Left renal cortex interstitium (tissue), 4 donors: ENCODE data around the gene ITIH5. TPM values are rescaled to one million over a fixed set of nuclear protein-coding genes. Genes with fewer than 3 reads are reported as not detected.

Experiments used
- DNase-seq, 4 donors: peaks; one replicate each; pipeline ENCODE4 v3.0.0-alpha.2; 2013; ENCODE audit warnings: low read depth in 4 of 4, low spot score in 2 of 4, missing footprints in 1 of 4
- polyA plus RNA-seq, 4 donors: library from polyadenylated mRNA; unstranded; fragments of 120-200 nt; gene quantifications; one replicate each; pipeline ENCODE4 v1.2.1, GENCODE V29; 2013; ENCODE audit not compliant: insufficient read length in 4 of 4

ITIH5 gene
- polyA plus RNA-seq, 4 donors = 19.7 to 24.6 (median 22.5) TPM

GRCh38 chr10:7590271-7590670 lies 76.5 kb downstream of the ITIH5 start:
- no peak for DNase-seq

GRCh38 chr10:7589748-7590147 lies 77.0 kb downstream of the ITIH5 start:
- DNase-seq = no peak

- DNase-seq = no peak
These were observed 78.9 kb downstream of the ITIH5 start for GRCh38 chr10:7587865-7588188.

- DNase-seq = no peak
These were observed 79.5 kb downstream of the ITIH5 start for GRCh38 chr10:7587168-7587864.

GRCh38 chr10:7585228-7585627 lies 81.5 kb downstream of the ITIH5 start:
- DNase-seq = no peak

- DNase-seq = no peak
These were observed 83.1 kb downstream of the ITIH5 start for GRCh38 chr10:7583626-7584025.

- DNase-seq = no peak
These were observed 86.2 kb downstream of the ITIH5 start for GRCh38 chr10:7580520-7580919.

- DNase-seq = no peak
These were observed 87.1 kb downstream of the ITIH5 start for GRCh38 chr10:7579681-7580080.

- DNase-seq = no peak
These were observed 89.2 kb downstream of the ITIH5 start for GRCh38 chr10:7577579-7577978.

- DNase-seq = no peak
These were observed 89.6 kb downstream of the ITIH5 start for GRCh38 chr10:7577176-7577575.

- no peak for DNase-seq
These were observed 90.4 kb downstream of the ITIH5 start for GRCh38 chr10:7576340-7576739.

- DNase-seq = no peak
These were observed 94.4 kb downstream of the ITIH5 start for GRCh38 chr10:7572391-7572790.

GRCh38 chr10:7571981-7572380 lies 94.8 kb downstream of the ITIH5 start:
- no peak for DNase-seq

- no peak for DNase-seq
These were observed 98.7 kb downstream of the ITIH5 start for GRCh38 chr10:7567911-7568620.

GRCh38 chr10:7566891-7567290 lies 99.9 kb downstream of the ITIH5 start:
- DNase-seq = no peak

GRCh38 chr10:7565871-7566270 lies 100.9 kb downstream of the ITIH5 start:
- DNase-seq = no peak

GRCh38 chr10:7563770-7564169 lies 103.0 kb downstream of the ITIH5 start:
- DNase-seq = no peak

GRCh38 chr10:7563368-7563767 lies 103.4 kb downstream of the ITIH5 start:
- no peak for DNase-seq

- no peak for DNase-seq
These were observed 104.8 kb downstream of the ITIH5 start for GRCh38 chr10:7561985-7562384.

- no peak for DNase-seq
These were observed 105.4 kb downstream of the ITIH5 start for GRCh38 chr10:7561216-7561893.

GRCh38 chr10:7560519-7560918 lies 106.2 kb downstream of the ITIH5 start:
- no peak for DNase-seq

GRCh38 chr10:7559386-7559785 lies 107.4 kb downstream of the ITIH5 start:
- no peak for DNase-seq
